ENCODE data around the gene TTC39C. TPM values are rescaled to one million over a fixed set of nuclear protein-coding genes. Genes with fewer than 3 reads are reported as not detected.

The TTC39C gene
- total RNA-seq, 1 donor from 2014 or later: 12.8 TPM

DNA sequence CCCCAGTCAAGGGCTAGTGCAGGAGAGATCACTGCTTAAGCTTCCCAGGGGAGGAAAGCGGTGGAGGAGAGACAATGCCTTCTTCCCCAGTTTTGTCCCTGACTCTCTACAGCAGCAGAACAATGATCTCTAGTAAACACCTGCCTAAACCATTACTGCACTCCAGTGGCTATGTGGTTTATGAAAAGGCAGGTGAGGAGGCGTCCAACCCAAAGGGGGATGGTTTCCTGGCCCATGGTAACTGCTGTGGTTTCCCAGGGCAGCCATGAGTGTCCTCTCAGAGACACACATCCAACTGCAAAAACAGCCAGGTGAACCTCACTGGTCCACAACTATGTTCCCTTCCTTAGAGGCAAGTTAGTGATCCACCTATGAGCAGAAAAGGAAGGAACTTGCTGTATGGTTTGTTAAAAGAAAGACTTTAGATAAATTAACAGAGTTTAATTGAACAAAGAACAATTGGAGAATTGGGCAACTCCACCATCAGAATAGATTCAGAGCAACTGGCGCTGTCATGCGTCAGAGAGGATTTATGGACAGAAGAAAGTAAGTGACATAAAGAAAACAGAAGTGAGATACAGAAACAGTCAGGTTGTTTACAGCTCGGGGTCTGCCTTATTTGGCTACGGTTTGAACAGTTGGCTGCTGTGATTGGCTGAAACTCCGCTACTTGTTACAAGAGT, 4.8 kb upstream of the TTC39C start:
- H3K4me3 ChIP-seq (ENCODE audit: insufficient read depth, low read depth, low read length): no peak overlapping the region
- no peaks in the 10 kb centered on the region for H3K4me1 Mint-ChIP-seq (ENCODE audit: low read depth, unreplicated experiment)
- H4K20me1 ChIP-seq (ENCODE audit: insufficient read depth, low read length): no peaks in the 10 kb centered on the region
- peaks cover 31% of the 10 kb centered on the region for H3K27me3 ChIP-seq (ENCODE audit: insufficient read depth, low read length)
- H3K36me3 Mint-ChIP-seq (ENCODE audit: low read depth, unreplicated experiment): no peaks in the 10 kb centered on the region
- H3K4me2 ChIP-seq (ENCODE audit: low read length): no peak overlapping the region
- H3K36me3 ChIP-seq (ENCODE audit: insufficient read depth, low read length): no peaks in the 10 kb centered on the region
- no peaks in the 10 kb centered on the region for H3K9me3 ChIP-seq (ENCODE audit: insufficient read depth, low read depth, low read length)
- TF ChIP-seq CTCF (IDR thresholded peaks at IDR 0.05; ENCODE audit: insufficient read depth, low read depth, low read length): no peak
- no peak for TF ChIP-seq EZH2 (IDR thresholded peaks at IDR 0.05; ENCODE audit: insufficient read depth, low read length)
- no peak overlapping the region for H2AFZ ChIP-seq (ENCODE audit: low read depth, low read length)
- H3K27me3 Mint-ChIP-seq (ENCODE audit: low read depth, unreplicated experiment): peaks cover 26% of the 10 kb centered on the region
- FAIRE-seq (no peak), DNase-seq (ENCODE audit: low read depth) (no peak)
- no peaks in the 10 kb centered on the region for H3K9me3 Mint-ChIP-seq (ENCODE audit: unreplicated experiment)
- H3K4me3 Mint-ChIP-seq (ENCODE audit: unreplicated experiment): no peak overlapping the region
- H3K27ac Mint-ChIP-seq (ENCODE audit: unreplicated experiment): no peak overlapping the region
- H3K79me2 ChIP-seq (ENCODE audit: insufficient read depth, low read length): no peaks in the 10 kb centered on the region
- no peak overlapping the region for H3K27ac ChIP-seq (ENCODE audit: low read depth, low read length)
- H3K4me1 ChIP-seq (ENCODE audit: insufficient read depth, low read length): no peaks in the 10 kb centered on the region
- no peak overlapping the region for H3K9ac ChIP-seq (ENCODE audit: low read length)

GRCh38 chr18:24010673-24011072, 3.9 kb upstream of the TTC39C start:
- Histone ChIP-seq H3K79me2 (ENCODE audit: insufficient read depth, low read length) (peaks cover 5% of the 10 kb centered on the region), H3K4me1 (ENCODE audit: insufficient read depth, low read length) (peaks cover 3% of the 10 kb centered on the region), H4K20me1 (ENCODE audit: insufficient read depth, low read length) (peaks cover under 1% of the 10 kb centered on the region), H3K4me2 (ENCODE audit: low read length) (no peak overlapping the region), H3K9ac (ENCODE audit: low read length) (no peak overlapping the region), H3K9me3 (ENCODE audit: insufficient read depth, low read depth, low read length) (no peaks in the 10 kb centered on the region), H3K36me3 (ENCODE audit: insufficient read depth, low read length) (no peaks in the 10 kb centered on the region), H3K27me3 (ENCODE audit: insufficient read depth, low read length) (peaks cover 31% of the 10 kb centered on the region), H2AFZ (ENCODE audit: low read depth, low read length) (no peak overlapping the region), H3K27ac (ENCODE audit: low read depth, low read length) (no peak overlapping the region), H3K4me3 (ENCODE audit: insufficient read depth, low read depth, low read length) (no peak overlapping the region)
- TF ChIP-seq CTCF (IDR thresholded peaks at IDR 0.05; ENCODE audit: insufficient read depth, low read depth, low read length) (no peak), EZH2 (IDR thresholded peaks at IDR 0.05; ENCODE audit: insufficient read depth, low read length) (no peak)
- Mint-ChIP-seq H3K4me3 (ENCODE audit: unreplicated experiment) (no peak overlapping the region), H3K4me1 (ENCODE audit: low read depth, unreplicated experiment) (peaks cover under 1% of the 10 kb centered on the region), H3K27ac (ENCODE audit: unreplicated experiment) (no peak overlapping the region), H3K27me3 (ENCODE audit: low read depth, unreplicated experiment) (peaks cover 26% of the 10 kb centered on the region), H3K9me3 (ENCODE audit: unreplicated experiment) (no peaks in the 10 kb centered on the region), H3K36me3 (ENCODE audit: low read depth, unreplicated experiment) (no peaks in the 10 kb centered on the region)
- FAIRE-seq (no peak), DNase-seq (ENCODE audit: low read depth) (no peak)

Data from astrocyte (in vitro differentiated cells and primary cell).